Measurements from ENCODE around the gene FCF1. TPM values are rescaled to one million over a fixed set of nuclear protein-coding genes. Genes with fewer than 3 reads are reported as not detected.

Gene FCF1
- total and polyA plus RNA-seq, 2 of the 4 experiments (the other 2 are of a cell fraction): 37.1 to 45.5 TPM

GRCh38 chr14:74702293-74702692 is 10.7 kb upstream of the FCF1 start:
- Histone ChIP-seq H3K79me1 (ENCODE audit: low read depth in 1 of 2, low read length in 2 of 2) (peaks cover 44 to 68% of the 10 kb centered on the region in 2 experiments), H2AFZ (replicated peaks; ENCODE audit: low read length, poor library complexity) (no peak overlapping the region), H3K36me3 (ENCODE audit: control insufficient read depth, insufficient read depth, low read length) (no peaks in the 10 kb centered on the region), H3K4me3 (ENCODE audit: insufficient read depth, low read depth, low read length) (no peak overlapping the region), H3K18ac (ENCODE audit: low read depth, low read length) (no peak overlapping the region), H4K91ac (ENCODE audit: insufficient read depth, low read depth, low read length) (no peak overlapping the region), H2BK20ac (ENCODE audit: low read depth, low read length) (no peak overlapping the region), H2BK5ac (ENCODE audit: low read depth, low read length, poor library complexity, severe bottlenecking) (no peak overlapping the region), H2AK9ac (replicated peaks; ENCODE audit: low read depth, low read length, poor library complexity) (no peak overlapping the region), H3K14ac (replicated peaks; ENCODE audit: low read depth, low read length) (no peak overlapping the region), H4K20me1 (ENCODE audit: insufficient read depth, low read length) (peaks cover 45% of the 10 kb centered on the region), H3K56ac (ENCODE audit: extremely low read depth, insufficient read depth, low read length) (no peak overlapping the region), H4K5ac (ENCODE audit: low read depth, low read length) (no peak overlapping the region), H3K4ac (ENCODE audit: low read depth, low read length) (no peak overlapping the region), H4K8ac (ENCODE audit: low read depth in 2 of 2, low read length in 2 of 2) (no peak overlapping the region), H3K4me2 (ENCODE audit: low read depth, low read length) (no peak overlapping the region), H3K23ac (ENCODE audit: low read depth, low read length) (no peak overlapping the region), H3K9ac (ENCODE audit: low read depth, low read length) (no peak overlapping the region), H3K4me1 (ENCODE audit: control insufficient read depth, insufficient read depth, low read length) (peaks cover 5% of the 10 kb centered on the region), H3K27me3 (ENCODE audit: control insufficient read depth, insufficient read depth, low read length) (no peaks in the 10 kb centered on the region), H3K9me3 (ENCODE audit: control insufficient read depth, insufficient read depth, low read length) (peaks cover 3% of the 10 kb centered on the region; the same call in 1 of the 2 replicates), H2AK5ac (ENCODE audit: low read depth, low read length) (no peak overlapping the region), H3K27ac (ENCODE audit: insufficient read depth, low read length) (no peak overlapping the region), H2BK120ac (ENCODE audit: low read depth, low read length) (no peak overlapping the region), H2BK15ac (ENCODE audit: low read depth, low read length) (no peak overlapping the region), H3K9me1 (ENCODE audit: insufficient read depth, low read length) (peaks cover 13% of the 10 kb centered on the region)
- ATAC-seq (ENCODE audit: low read depth) (no peak), DNase-seq (no peak)
- TF ChIP-seq, protein P1, sequence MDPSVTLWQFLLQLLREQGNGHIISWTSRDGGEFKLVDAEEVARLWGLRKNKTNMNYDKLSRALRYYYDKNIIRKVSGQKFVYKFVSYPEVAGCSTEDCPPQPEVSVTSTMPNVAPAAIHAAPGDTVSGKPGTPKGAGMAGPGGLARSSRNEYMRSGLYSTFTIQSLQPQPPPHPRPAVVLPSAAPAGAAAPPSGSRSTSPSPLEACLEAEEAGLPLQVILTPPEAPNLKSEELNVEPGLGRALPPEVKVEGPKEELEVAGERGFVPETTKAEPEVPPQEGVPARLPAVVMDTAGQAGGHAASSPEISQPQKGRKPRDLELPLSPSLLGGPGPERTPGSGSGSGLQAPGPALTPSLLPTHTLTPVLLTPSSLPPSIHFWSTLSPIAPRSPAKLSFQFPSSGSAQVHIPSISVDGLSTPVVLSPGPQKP (IDR thresholded peaks at IDR 0.05; ENCODE audit: borderline replicate concordance, low read depth, low read length): no peak
- TF ChIP-seq, protein P2, sequence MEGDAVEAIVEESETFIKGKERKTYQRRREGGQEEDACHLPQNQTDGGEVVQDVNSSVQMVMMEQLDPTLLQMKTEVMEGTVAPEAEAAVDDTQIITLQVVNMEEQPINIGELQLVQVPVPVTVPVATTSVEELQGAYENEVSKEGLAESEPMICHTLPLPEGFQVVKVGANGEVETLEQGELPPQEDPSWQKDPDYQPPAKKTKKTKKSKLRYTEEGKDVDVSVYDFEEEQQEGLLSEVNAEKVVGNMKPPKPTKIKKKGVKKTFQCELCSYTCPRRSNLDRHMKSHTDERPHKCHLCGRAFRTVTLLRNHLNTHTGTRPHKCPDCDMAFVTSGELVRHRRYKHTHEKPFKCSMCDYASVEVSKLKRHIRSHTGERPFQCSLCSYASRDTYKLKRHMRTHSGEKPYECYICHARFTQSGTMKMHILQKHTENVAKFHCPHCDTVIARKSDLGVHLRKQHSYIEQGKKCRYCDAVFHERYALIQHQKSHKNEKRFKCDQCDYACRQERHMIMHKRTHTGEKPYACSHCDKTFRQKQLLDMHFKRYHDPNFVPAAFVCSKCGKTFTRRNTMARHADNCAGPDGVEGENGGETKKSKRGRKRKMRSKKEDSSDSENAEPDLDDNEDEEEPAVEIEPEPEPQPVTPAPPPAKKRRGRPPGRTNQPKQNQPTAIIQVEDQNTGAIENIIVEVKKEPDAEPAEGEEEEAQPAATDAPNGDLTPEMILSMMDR (conservative IDR thresholded peaks at IDR 0.05; ENCODE audit: low read depth, low read length): no peak
- no peak for TF ChIP-seq RFX5 (IDR thresholded peaks at IDR 0.05; ENCODE audit: low read depth, low read length)
- WGBS, 2 experiments (ENCODE audit: extremely low coverage in 2 of 2, insufficient read length in 1 of 2): 100% methylated on average over 1 of the region's 2 CpGs; no CpG with 5 or more reads in 1 of the 2 experiments
- dilution Hi-C loops (cut with HindIII; ENCODE audit: low sequenced_read_pairs, unreplicated experiment): no loop called here
- intact Hi-C loops (cut with micrococcal nuclease): no loop called here
- ChIA-PET CTCF (no interaction called here), POLR2A (ENCODE audit: unreplicated experiment) (no interaction called here)
- in situ Hi-C loops (cut with MboI; ENCODE audit: low sequenced_read_pairs): no loop called here
- no TSS peak for BruUV-seq (replicated peaks)
